Adipocyte (in vitro differentiated cells): ENCODE measurements around the gene BLOC1S3.

Source experiments
- DNase-seq: peaks from one replicate; pipeline ENCODE4 v3.0.0-alpha.2; 2015; ENCODE audit warnings: low read depth
- H3K27me3 ChIP-seq: replicated peaks from 2 replicates; pipeline ENCODE4 v1.7.0; 2013; ENCODE audit warnings: mild to moderate bottlenecking, low read length, moderate library complexity; ENCODE audit not compliant: control insufficient read depth, insufficient read depth
- H3K36me3 ChIP-seq: 2 replicates; pipeline ENCODE4 v1.7.0; 2013; ENCODE audit warnings: low read length, mild to moderate bottlenecking, moderate library complexity; ENCODE audit not compliant: control insufficient read depth, insufficient read depth, severe bottlenecking
- H3K4me1 ChIP-seq: 2 replicates; pipeline ENCODE4 v1.7.0; 2013; ENCODE audit warnings: mild to moderate bottlenecking, low read length, moderate library complexity; ENCODE audit not compliant: control insufficient read depth, insufficient read depth
- H3K4me3 ChIP-seq: 2 replicates; pipeline ENCODE4 v1.7.0; 2013; ENCODE audit warnings: mild to moderate bottlenecking, low read length, moderate library complexity
- H3K9ac ChIP-seq: 2 replicates; pipeline ENCODE4 v1.7.0; 2013; ENCODE audit warnings: mild to moderate bottlenecking, low read length, moderate library complexity
- H3K9me3 ChIP-seq: 2 replicates; pipeline ENCODE4 v1.7.0; 2013; ENCODE audit warnings: mild to moderate bottlenecking, low read length, moderate library complexity; ENCODE audit not compliant: control insufficient read depth

Gene BLOC1S3

GRCh38 chr19:45202637-45203036 lies 24.1 kb downstream of the BLOC1S3 start:
- DNase-seq = no peak
- Histone ChIP-seq H3K27me3 (no peaks in the 10 kb centered on the region), H3K4me1 (no peaks in the 10 kb centered on the region), H3K36me3 (no peaks in the 10 kb centered on the region), H3K9me3 (no peaks in the 10 kb centered on the region), H3K4me3 (no peak overlapping the region), H3K9ac (no peak overlapping the region)

GRCh38 chr19:45205810-45206209 lies 27.2 kb downstream of the BLOC1S3 start:
- Histone ChIP-seq H3K27me3 (peaks cover 3% of the 10 kb centered on the region), H3K36me3 (no peaks in the 10 kb centered on the region), H3K9me3 (no peaks in the 10 kb centered on the region), H3K4me1 (no peaks in the 10 kb centered on the region), H3K9ac (no peak overlapping the region), H3K4me3 (no peak overlapping the region)
- no peak for DNase-seq

GRCh38 chr19:45206328-45206727 lies 27.7 kb downstream of the BLOC1S3 start:
- no peaks in the 10 kb centered on the region for H3K9me3 ChIP-seq
- H3K27me3 ChIP-seq = peaks cover 6% of the 10 kb centered on the region
- no peak overlapping the region for H3K4me3 ChIP-seq
- H3K4me1 ChIP-seq = no peaks in the 10 kb centered on the region
- DNase-seq = no peak
- H3K36me3 ChIP-seq = no peaks in the 10 kb centered on the region
- H3K9ac ChIP-seq = no peak overlapping the region

DNA sequence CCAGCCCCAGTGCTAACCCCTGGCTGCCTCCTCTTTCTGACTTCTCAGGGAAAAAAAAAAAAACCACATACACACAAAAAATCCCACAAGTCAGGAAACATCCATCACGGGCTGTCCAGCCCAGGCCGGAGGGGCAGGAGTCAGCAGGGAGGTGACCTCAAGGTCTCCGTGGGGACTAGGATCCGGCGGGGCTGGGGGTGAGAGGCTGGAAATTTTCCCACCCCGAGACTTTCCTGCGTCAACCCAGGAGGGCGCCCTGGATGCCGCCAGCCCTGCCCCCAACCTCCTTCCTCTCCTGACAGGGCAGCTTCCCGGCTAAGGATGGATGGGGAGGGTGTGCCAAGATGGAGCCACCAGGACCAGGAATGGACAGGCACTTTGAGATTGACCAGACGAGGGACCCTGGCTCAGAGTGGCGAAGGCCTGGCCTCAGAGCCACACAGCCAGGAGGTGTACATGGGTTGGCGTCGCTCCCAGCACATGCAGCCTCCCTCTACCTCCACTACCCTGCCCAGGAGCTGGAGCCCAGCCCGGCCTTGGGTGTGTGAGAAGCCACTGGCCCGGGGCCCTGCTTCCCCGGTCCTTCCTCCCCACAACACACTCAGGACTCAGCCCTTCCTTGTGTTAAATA lies 33.3 kb downstream of the BLOC1S3 start:
- Histone ChIP-seq H3K36me3 (no peaks in the 10 kb centered on the region), H3K4me3 (no peak overlapping the region), H3K4me1 (peaks cover 2% of the 10 kb centered on the region), H3K27me3 (peaks cover 26% of the 10 kb centered on the region), H3K9me3 (no peaks in the 10 kb centered on the region), H3K9ac (no peak overlapping the region)
- no peak for DNase-seq

GRCh38 chr19:45213031-45213430 lies 34.4 kb downstream of the BLOC1S3 start:
- Histone ChIP-seq H3K9ac (no peak overlapping the region), H3K4me1 (peaks cover 7% of the 10 kb centered on the region), H3K36me3 (no peaks in the 10 kb centered on the region), H3K9me3 (no peaks in the 10 kb centered on the region), H3K27me3 (peaks cover 31% of the 10 kb centered on the region), H3K4me3 (no peak overlapping the region)
- no peak for DNase-seq

DNA sequence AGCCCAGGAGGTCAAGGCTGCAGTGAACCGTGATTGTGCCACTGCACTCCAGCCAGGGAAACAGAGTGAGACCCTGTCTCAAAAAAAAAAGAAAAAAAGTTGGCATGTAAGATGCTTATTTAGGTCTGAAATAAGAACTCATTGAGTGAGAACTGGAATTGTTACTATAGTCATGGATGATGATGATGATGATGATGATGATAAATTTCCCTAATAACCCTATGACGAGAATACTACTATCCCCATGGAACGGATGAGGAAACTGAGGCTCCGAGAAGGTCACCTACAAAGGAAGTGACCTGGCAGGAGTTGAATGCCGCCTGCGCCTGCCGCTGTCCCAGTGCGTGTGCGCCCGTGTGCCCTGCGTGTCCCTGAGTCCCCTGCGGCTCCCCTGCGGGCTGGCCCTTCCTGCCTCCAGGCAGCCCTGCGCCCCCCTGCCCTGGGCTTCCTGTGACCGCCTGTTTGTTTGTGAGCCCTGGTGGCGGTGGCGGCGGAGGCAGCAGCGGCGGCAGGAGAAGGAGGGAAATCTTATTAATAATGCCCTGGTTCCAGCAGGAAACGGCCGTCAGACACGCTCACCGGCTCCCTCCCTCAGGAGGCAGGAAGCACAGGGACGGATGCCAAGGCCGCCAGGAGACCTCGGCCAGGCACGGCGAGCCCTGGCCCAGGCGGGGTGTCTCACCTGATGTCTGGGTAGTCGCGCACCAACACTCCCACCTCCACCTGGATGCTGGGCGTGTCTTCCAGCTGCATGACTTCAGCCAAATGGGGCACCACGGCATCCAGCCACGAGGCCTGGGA lies 37.0 kb downstream of the BLOC1S3 start:
- peaks cover 42% of the 10 kb centered on the region for H3K27me3 ChIP-seq
- H3K9me3 ChIP-seq = no peaks in the 10 kb centered on the region
- no peak for DNase-seq
- no peaks in the 10 kb centered on the region for H3K36me3 ChIP-seq
- H3K4me1 ChIP-seq = peaks cover 7% of the 10 kb centered on the region
- H3K4me3 ChIP-seq = no peak overlapping the region
- no peak overlapping the region for H3K9ac ChIP-seq

GRCh38 chr19:45216667-45217066 lies 38.1 kb downstream of the BLOC1S3 start:
- Histone ChIP-seq H3K4me1 (peaks cover 7% of the 10 kb centered on the region), H3K9ac (no peak overlapping the region), H3K4me3 (no peak overlapping the region), H3K27me3 (peaks cover 40% of the 10 kb centered on the region), H3K9me3 (no peaks in the 10 kb centered on the region), H3K36me3 (no peaks in the 10 kb centered on the region)
- peak; percentile 47 for DNase-seq

GRCh38 chr19:45217193-45217956 lies 38.8 kb downstream of the BLOC1S3 start:
- Histone ChIP-seq H3K27me3 (peaks cover 36% of the 10 kb centered on the region), H3K9ac (no peak overlapping the region), H3K4me3 (peak overlapping the region; percentile 58), H3K9me3 (no peaks in the 10 kb centered on the region), H3K36me3 (no peaks in the 10 kb centered on the region), H3K4me1 (peaks cover 7% of the 10 kb centered on the region)
- DNase-seq = peak; percentile 35

DNA sequence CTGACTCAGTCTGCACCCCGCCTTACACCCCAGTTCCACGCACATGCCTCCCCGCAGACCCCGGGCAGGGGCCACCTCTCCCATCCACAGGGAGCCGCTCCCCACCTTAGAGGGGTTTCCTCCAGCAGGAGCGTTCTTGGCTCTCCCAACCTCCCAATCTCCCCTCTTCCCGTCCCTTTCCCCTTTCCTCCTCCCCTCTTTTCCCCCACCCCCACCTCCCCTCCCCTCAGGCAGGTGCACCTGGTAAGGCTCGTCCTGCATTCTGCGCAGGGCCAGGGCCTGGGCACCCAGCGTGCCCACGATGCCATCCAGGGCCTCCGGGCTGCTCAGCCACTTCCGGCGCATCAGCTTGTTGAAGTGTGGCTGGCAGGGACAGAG lies 39.4 kb downstream of the BLOC1S3 start:
- no peak for DNase-seq
- Histone ChIP-seq H3K4me3 (no peak overlapping the region), H3K36me3 (no peaks in the 10 kb centered on the region), H3K9me3 (no peaks in the 10 kb centered on the region), H3K9ac (no peak overlapping the region), H3K27me3 (peaks cover 36% of the 10 kb centered on the region), H3K4me1 (peaks cover 7% of the 10 kb centered on the region)

DNA sequence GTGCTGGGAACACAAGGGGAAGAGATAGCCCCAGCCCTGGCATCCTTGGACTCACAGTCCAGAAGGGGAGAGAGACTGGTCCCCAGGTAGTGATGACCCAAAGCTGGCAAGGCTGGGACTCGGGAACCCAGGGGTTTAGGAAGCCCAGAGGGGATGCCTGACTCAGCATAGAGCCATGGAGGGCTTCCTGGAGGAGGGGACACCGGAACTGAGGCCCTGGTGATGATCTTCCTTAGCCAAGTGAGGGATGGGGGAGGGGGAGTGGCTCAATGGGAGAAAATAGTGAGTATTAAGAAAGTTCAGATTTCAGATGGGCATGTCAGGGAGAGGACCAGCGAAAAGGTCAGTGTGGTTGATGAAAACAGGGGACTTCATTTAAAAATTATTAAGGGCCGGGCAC lies 39.8 kb downstream of the BLOC1S3 start:
- H3K36me3 ChIP-seq = no peaks in the 10 kb centered on the region
- H3K27me3 ChIP-seq = peaks cover 36% of the 10 kb centered on the region
- no peak for DNase-seq
- H3K4me3 ChIP-seq = no peak overlapping the region
- no peaks in the 10 kb centered on the region for H3K9me3 ChIP-seq
- no peak overlapping the region for H3K9ac ChIP-seq
- peaks cover 7% of the 10 kb centered on the region for H3K4me1 ChIP-seq
